Thoracic aorta (tissue), 2 donors: Measurements from ENCODE around the gene HAUS7. TPM values are rescaled to one million over a fixed set of nuclear protein-coding genes. Genes with fewer than 3 reads are reported as not detected.

Experiments
- ATAC-seq: fragments of 150-250 bp; one replicate; pipeline ENCODE4 v1.8.0; 2017; ENCODE audit warnings: low read depth; ENCODE audit not compliant: insufficient number of reproducible peaks, low FRiP score
- DNase-seq: peaks from one replicate; pipeline ENCODE4 v3.0.0-alpha.2; 2020; ENCODE audit warnings: low spot score
- H3K27ac ChIP-seq, 2 donors: fragments of 200-600 bp; sonication (generic); 1 replicate in 1 of 2; 2 replicates in 1 of 2; pipeline ENCODE4 v1.5.1; 2016; ENCODE audit warnings: mild to moderate bottlenecking in 2 of 2, moderate library complexity in 2 of 2
- H3K27me3 ChIP-seq: fragments of 200-600 bp; sonication (generic); replicated peaks from 2 replicates; pipeline ENCODE4 v1.6.0; 2016; ENCODE audit warnings: mild to moderate bottlenecking; ENCODE audit not compliant: insufficient read depth
- H3K36me3 ChIP-seq: fragments of 200-600 bp; sonication (generic); one replicate; pipeline ENCODE4 v1.5.1; 2016
- H3K4me1 ChIP-seq, 2 donors: fragments of 200-600 bp; sonication (generic); 1 replicate in 1 of 2; 2 replicates in 1 of 2; pipeline versions ENCODE4 v1.5.1 to v1.6.0; 2016; ENCODE audit warnings: low read depth in 2 of 2, mild to moderate bottlenecking in 1 of 2; ENCODE audit not compliant: control insufficient read depth in 1 of 2
- H3K4me3 ChIP-seq: fragments of 200-600 bp; sonication (generic); 2 replicates; pipeline ENCODE4 v1.5.1; 2016; ENCODE audit warnings: mild to moderate bottlenecking
- H3K9me3 ChIP-seq: fragments of 200-600 bp; sonication (generic); 2 replicates; pipeline ENCODE4 v1.5.1; 2016
- CTCF ChIP-seq: fragments of 200-600 bp; sonication (generic); IDR thresholded peaks from one replicate; pipeline ENCODE4 v1.5.1; 2019; ENCODE audit warnings: antibody characterized with exemption
- total RNA-seq, 2 donors: library from RNA; depleted of rRNA; stranded (reverse); fragments of >200 nt; gene quantifications; one replicate each; pipeline versions ENCODE4 v1.1.0 to v1.2.3, GENCODE V29; 2016

HAUS7 gene
- total RNA-seq, 2 donors from 2014 or later, result 111 TPM

- Histone ChIP-seq H3K27ac (peak overlapping the region; percentile 88 to 89), H3K36me3 (no peaks in the 10 kb centered on the region), H3K4me1 (peaks cover 12 to 55% of the 10 kb centered on the region in 2 donors), H3K9me3 (no peaks in the 10 kb centered on the region), H3K27me3 (no peaks in the 10 kb centered on the region), H3K4me3 (peak overlapping the region; percentile 82)
- DNase-seq, result no peak
- ATAC-seq, result no peak
- no peak for TF ChIP-seq CTCF
Measured at GRCh38 chrX:153495903-153496589, 25.7 kb upstream of the HAUS7 start.

GRCh38 chrX:153495362-153495751, 25.0 kb upstream of the HAUS7 start:
- no peaks in the 10 kb centered on the region for H3K9me3 ChIP-seq
- H3K27ac ChIP-seq, result peak overlapping the region; percentile 88 to 89
- peak overlapping the region; percentile 82 for H3K4me3 ChIP-seq
- peaks cover 8 to 55% of the 10 kb centered on the region in 2 donors for H3K4me1 ChIP-seq
- no peaks in the 10 kb centered on the region for H3K27me3 ChIP-seq
- ATAC-seq (no peak), DNase-seq (no peak)
- H3K36me3 ChIP-seq, result no peaks in the 10 kb centered on the region
- TF ChIP-seq CTCF, result no peak

GRCh38 chrX:153494541-153495361, 24.4 kb upstream of the HAUS7 start, which contains the start of gene BGN:
Gene BGN (plus strand): TSS chrX:153494980. CDS start chrX:153504632, 9,652 bp downstream.
- peaks cover 7 to 58% of the 10 kb centered on the region in 2 donors for H3K4me1 ChIP-seq
- H3K9me3 ChIP-seq, result no peaks in the 10 kb centered on the region
- ATAC-seq, result peak; percentile 59
- H3K36me3 ChIP-seq, result no peaks in the 10 kb centered on the region
- peak within 1 kb of the TSS; percentile 82 for H3K4me3 ChIP-seq
- peak within 1 kb of the TSS; percentile 88 to 89 for H3K27ac ChIP-seq
- peak; percentile 39 for DNase-seq
- H3K27me3 ChIP-seq, result no peaks in the 10 kb centered on the region
- peak; percentile 17 for TF ChIP-seq CTCF

GRCh38 chrX:153494061-153494460, 23.7 kb upstream of the HAUS7 start:
- Histone ChIP-seq H3K4me1 (peaks cover 10 to 65% of the 10 kb centered on the region in 2 donors), H3K27ac (peak overlapping the region; percentile 88 to 89), H3K27me3 (no peaks in the 10 kb centered on the region), H3K4me3 (peak overlapping the region; percentile 82), H3K9me3 (no peaks in the 10 kb centered on the region), H3K36me3 (no peaks in the 10 kb centered on the region)
- no peak for TF ChIP-seq CTCF
- ATAC-seq (no peak), DNase-seq (no peak)

- Histone ChIP-seq H3K4me3 (no peak overlapping the region), H3K27me3 (no peaks in the 10 kb centered on the region), H3K36me3 (no peaks in the 10 kb centered on the region), H3K9me3 (no peaks in the 10 kb centered on the region), H3K27ac (peak overlapping the region; percentile 88 to 89), H3K4me1 (peaks cover 15 to 64% of the 10 kb centered on the region in 2 donors)
- ATAC-seq, result no peak
- DNase-seq, result no peak
- no peak for TF ChIP-seq CTCF
Measured at GRCh38 chrX:153493085-153493484, 22.7 kb upstream of the HAUS7 start.
